Erythroblast (primary cell): ENCODE data around the gene MYBPC3.

Experiments
- DNase-seq, 2 experiments: peaks; one replicate each; lab custom pipeline; 2025; lab: John Stamatoyannopoulos, UW
- GATA1 ChIP-seq: IDR thresholded peaks from 2 replicates; pipeline ENCODE4 v1.6.1; 2011; ENCODE audit warnings: low read depth, mild to moderate bottlenecking, control low read depth, low read length, moderate library complexity
- POLR2A ChIP-seq: IDR thresholded peaks from 2 replicates; pipeline ENCODE4 v1.6.1; 2011; ENCODE audit warnings: mild to moderate bottlenecking, low read length

The MYBPC3 gene

DNA sequence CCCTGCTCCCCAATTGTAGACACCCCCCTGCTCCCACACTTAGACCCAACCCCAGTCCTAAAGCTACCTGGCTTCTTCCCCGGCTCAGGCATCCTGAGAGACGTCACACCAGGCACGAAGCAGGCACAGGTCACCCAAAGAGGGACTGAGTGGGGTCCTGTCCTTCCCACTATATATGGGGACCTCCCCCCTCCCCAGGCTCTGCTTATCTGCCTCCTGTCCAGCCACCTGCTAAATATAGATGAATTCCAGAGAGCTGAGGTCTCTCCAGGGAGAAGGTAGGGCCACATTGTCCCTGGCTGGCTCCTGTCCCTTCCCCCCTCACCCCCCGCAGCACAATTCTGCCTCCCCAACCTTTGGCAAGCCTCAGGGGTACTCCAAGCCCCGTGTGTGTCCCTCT, at the start of gene MYBPC3:
Gene MYBPC3, minus strand, starts transcription at position 147 of the 400 bp plus-strand sequence. Its CDS starts 55 bp downstream, at position 92.
- DNase-seq, result no peak
- no peak for TF ChIP-seq POLR2A
- TF ChIP-seq GATA1, result no peak

- TF ChIP-seq POLR2A (no peak), GATA1 (no peak)
- DNase-seq, result peak in 1 of 2 experiments; percentile 39
These were observed 48.3 kb upstream of the MYBPC3 start for GRCh38 chr11:47400768-47401279.

DNA sequence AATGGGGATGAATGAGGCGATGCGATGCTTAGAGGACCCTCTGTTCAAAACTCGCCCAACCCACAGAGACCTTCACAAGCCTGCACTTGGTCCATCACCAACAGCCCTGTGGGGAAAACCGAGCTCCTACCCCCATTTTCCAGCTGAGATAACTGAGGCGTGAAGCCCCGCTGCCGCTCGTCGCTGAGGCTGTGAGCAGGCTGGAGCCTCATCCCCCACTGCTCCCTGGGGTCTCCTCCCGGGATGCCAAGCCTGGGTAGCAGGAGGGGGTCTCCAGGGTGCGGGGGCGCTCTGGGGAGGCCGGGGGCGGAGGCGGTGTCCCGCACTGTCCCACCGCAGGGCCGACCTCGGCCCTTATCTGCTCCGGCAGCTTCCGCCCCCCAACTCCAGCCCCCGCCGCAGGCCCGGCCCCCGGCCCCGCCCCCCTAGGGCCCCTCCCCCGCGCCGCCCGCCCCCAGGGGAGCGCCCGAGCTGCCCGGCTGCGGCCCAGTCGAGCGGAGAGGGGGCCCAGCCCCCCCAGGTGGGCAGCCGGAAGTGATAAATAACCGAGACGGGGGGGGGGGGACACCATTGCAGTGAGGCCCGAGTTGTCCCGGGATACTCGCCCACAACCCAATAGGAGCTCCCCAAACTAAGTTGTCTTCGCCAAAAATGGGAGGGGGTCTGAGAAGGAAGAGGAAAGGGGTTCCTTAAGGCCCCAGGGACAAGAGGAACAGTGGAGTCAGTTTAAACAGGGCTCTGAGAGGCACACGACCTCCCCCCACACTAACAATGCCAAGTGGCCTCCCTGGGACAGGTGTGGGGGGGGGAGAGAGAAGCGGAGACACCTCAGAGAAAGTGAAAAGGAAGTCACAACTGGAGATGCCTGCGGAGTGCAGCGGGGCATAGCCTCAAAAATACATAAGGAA, 47.6 kb upstream of the MYBPC3 start:
- no peak for TF ChIP-seq GATA1
- no peak for TF ChIP-seq POLR2A
- DNase-seq, result peak; percentile 31 to 40

DNA sequence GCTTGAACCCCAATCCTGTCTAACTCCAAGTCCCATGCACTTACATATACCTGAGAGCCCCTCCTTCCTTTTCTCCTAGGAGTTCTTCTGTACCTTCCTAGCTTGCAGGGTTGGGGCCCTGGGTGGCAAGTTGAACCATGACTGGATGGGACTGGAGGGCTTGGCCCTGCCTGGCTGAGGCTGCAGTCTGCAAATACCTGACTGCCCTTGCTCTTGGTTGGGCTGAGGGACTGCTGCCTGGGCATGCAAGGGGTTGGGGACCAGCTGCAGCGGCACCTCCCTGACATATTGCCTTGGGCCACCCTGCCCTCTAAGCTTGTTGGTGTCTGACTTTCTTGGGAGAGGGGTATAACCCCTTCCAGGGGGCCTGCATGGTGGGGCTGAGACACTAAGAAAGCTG, 46.0 kb upstream of the MYBPC3 start:
- no peak for TF ChIP-seq POLR2A
- no peak for TF ChIP-seq GATA1
- DNase-seq, result no peak

DNA sequence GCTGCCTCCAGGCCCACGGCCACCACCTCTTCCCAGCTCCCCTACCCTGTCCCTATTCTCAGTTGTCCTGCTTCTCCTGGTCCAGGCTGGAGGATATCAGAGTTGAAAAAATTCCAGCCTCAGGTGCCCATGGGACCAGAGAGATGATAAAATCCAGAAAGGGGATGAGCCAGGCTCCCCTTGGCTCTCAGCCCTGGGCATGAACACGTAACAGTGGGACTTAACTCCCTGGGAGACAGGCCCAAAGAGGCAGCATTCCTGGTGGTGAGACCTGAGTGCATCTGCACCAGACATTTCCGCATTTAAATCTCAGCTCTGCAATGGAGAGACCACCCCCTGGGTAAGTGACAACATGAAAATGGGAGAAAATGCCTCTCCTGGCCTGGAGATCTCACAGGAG, 45.5 kb upstream of the MYBPC3 start:
- no peak for DNase-seq
- no peak for TF ChIP-seq GATA1
- TF ChIP-seq POLR2A, result no peak

DNA sequence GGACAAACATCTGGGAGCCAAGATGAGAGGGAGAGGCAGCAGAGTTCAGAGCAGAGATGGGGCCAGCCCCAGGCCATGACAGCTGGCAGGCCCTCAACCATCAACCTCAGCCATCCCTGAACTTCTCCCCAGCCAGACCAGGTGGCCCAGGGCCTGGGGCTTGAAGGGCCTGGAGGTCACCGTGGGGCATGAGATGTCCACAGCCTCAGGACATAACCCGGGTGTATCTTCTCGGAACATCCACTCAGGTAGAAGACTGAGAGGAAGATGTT, 43.5 kb upstream of the MYBPC3 start:
- TF ChIP-seq GATA1 (no peak), POLR2A (no peak)
- DNase-seq, result no peak

- no peak for DNase-seq
These were observed 42.9 kb upstream of the MYBPC3 start for GRCh38 chr11:47395223-47396048.

GRCh38 chr11:47394322-47395222, 42.1 kb upstream of the MYBPC3 start:
- no peak for TF ChIP-seq GATA1
- no peak for TF ChIP-seq POLR2A
- peak; percentile 21 to 39 for DNase-seq

More at GRCh38 chr11:47395223-47396048, 42.9 kb upstream of the MYBPC3 start:
- no peak for TF ChIP-seq GATA1
- no peak for TF ChIP-seq POLR2A

DNA sequence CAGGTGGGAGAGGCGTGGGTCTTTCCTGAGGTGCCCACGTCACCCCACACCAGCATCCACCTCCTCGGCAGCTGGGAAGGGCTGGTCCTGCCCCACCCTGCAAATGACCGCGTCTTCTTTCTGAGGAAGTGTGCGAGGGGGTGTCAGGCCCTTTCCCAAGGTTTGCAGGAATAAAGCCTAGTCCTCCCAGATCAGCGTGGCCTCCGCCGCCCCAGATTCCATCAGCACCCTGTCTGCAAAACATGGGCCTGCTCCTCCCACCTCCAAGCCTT, 41.5 kb upstream of the MYBPC3 start:
- no peak for DNase-seq
- no peak for TF ChIP-seq POLR2A
- no peak for TF ChIP-seq GATA1

- DNase-seq, result no peak
- TF ChIP-seq GATA1 (no peak), POLR2A (no peak)
These were observed 40.9 kb upstream of the MYBPC3 start for GRCh38 chr11:47393163-47394049.

- no peak for DNase-seq
- TF ChIP-seq GATA1, result no peak
- no peak for TF ChIP-seq POLR2A
These were observed 40.2 kb upstream of the MYBPC3 start for GRCh38 chr11:47392546-47393162.
